ENCODE measurements around the gene MRPL21.

The MRPL21 gene

GRCh38 chr11:68934666-68935065 is 31.0 kb upstream of the MRPL21 start:
- no peak overlapping the region for H3K4me3 ChIP-seq
- TF ChIP-seq CTCF (IDR thresholded peaks at IDR 0.05): no peak
- H3K27ac ChIP-seq: no peak overlapping the region
- DNase-seq (ENCODE audit: low spot score): no peak

DNA sequence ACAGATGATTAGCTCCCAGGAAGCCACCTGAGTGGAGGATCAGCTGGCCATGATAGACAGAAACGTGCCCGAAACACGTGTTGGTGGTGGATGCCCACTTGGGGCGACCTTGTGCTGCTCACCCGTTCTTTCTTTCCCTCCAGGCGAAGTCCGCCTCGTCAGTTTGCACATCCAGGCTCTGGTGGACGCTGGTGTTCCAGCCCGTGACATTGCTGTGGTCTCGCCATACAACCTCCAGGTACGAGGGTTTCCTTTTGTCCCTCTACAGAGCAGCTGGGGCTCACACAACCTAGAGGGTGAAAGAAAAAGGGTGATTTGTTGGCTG is 30.7 kb upstream of the MRPL21 start:
- no peak overlapping the region for H3K27ac ChIP-seq
- no peak for TF ChIP-seq CTCF (IDR thresholded peaks at IDR 0.05)
- DNase-seq (ENCODE audit: low spot score): no peak
- H3K4me3 ChIP-seq: no peak overlapping the region

DNA sequence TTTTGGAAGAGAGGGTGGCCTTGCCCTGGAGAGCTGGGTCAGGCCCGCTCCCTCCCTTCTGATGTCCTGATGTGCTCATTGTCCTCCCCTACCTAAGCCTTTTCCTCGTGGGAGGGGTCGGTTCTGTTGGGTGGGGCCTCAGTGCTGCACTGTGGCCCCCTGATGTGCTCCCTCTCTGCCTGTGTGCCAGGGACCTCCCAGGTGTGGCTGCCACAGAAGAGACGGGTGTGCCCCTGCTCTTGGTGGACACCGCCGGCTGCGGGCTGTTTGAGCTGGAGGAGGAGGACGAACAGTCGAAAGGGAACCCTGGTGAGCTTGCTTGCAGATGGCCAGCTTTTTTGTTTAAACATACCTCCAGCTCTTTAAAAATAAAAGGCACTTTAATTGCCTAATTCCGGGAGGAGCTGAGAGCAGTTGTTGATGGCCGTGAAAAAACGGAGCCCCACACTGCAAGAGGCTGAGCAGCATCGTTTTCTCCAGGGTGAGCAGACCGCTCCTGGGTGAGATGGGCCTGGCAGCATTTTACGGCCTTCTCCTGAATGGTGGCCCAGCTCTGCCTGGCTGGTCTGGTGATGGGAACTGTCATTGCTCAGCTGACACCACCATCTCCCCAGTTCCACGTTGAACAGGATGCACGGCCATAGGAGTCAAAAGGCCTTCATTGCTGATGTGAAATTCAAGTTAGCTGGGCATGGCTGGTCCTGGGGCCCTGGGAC is 30.1 kb upstream of the MRPL21 start:
- TF ChIP-seq CTCF (IDR thresholded peaks at IDR 0.05): no peak
- H3K27ac ChIP-seq: no peak overlapping the region
- H3K4me3 ChIP-seq: no peak overlapping the region
- DNase-seq (ENCODE audit: low spot score): no peak

GRCh38 chr11:68932933-68933577 is 29.4 kb upstream of the MRPL21 start:
- DNase-seq (ENCODE audit: low spot score): no peak
- no peak overlapping the region for H3K4me3 ChIP-seq
- no peak overlapping the region for H3K27ac ChIP-seq
- TF ChIP-seq CTCF (IDR thresholded peaks at IDR 0.05): no peak

- no peak for DNase-seq (ENCODE audit: low spot score)
- TF ChIP-seq CTCF (IDR thresholded peaks at IDR 0.05): no peak
- Histone ChIP-seq H3K4me3 (no peak overlapping the region), H3K27ac (no peak overlapping the region)
These were observed 28.7 kb upstream of the MRPL21 start for GRCh38 chr11:68932358-68932757.

DNA sequence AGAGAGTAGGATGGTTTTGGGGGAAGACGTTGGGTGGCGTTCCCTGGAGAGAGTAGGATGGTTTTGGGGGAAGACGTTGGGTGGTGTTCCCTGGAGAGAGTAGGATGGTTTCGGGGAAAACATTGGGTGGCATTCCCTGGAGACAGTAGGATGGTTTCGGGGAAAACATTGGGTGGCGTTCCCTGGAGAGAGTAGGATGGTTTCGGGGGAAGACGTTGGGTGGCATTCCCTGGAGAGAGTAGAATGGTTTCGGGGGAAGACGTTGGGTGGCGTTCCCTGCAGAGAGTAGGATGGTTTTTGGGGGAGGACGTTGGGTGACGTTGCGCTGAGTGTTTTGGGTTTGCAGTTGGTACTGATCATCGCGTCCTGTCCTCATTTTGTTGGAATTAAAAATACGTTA is 28.3 kb upstream of the MRPL21 start:
- TF ChIP-seq CTCF (IDR thresholded peaks at IDR 0.05): no peak
- no peak overlapping the region for H3K4me3 ChIP-seq
- no peak for DNase-seq (ENCODE audit: low spot score)
- H3K27ac ChIP-seq: no peak overlapping the region

All from coronary artery (tissue), 2 donors.